Measurements from ENCODE around the gene TMEM145.

DNA sequence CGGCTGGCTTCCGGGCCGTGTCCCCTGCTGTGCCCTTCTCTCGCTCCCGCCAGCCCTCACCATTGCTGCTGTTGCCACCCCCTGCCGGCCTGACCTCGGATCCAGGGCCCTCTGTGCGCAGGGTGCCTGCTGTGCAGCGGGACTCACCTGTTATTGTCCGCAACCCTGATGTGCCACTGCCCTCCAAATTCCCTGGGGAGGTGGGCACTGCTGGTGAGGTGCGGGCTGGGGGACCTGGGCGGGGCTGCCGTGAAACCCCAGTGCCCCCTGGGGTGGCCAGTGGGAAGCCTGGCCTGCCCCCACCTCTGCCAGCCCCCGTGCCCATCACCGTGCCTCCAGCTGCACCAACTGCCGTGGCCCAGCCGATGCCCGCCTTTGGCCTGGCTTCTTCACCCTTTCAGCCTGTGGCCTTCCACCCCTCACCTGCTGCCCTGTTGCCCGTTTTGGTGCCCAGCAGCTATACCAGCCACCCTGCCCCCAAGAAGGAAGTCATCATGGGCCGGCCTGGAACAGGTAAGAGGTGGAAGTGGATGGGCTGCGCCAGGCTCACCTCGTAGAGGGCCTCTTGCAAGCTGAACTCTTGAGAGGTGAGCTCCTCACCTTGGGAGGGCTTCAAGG is 38.9 kb upstream of the TMEM145 start:
- TF ChIP-seq, protein P1, sequence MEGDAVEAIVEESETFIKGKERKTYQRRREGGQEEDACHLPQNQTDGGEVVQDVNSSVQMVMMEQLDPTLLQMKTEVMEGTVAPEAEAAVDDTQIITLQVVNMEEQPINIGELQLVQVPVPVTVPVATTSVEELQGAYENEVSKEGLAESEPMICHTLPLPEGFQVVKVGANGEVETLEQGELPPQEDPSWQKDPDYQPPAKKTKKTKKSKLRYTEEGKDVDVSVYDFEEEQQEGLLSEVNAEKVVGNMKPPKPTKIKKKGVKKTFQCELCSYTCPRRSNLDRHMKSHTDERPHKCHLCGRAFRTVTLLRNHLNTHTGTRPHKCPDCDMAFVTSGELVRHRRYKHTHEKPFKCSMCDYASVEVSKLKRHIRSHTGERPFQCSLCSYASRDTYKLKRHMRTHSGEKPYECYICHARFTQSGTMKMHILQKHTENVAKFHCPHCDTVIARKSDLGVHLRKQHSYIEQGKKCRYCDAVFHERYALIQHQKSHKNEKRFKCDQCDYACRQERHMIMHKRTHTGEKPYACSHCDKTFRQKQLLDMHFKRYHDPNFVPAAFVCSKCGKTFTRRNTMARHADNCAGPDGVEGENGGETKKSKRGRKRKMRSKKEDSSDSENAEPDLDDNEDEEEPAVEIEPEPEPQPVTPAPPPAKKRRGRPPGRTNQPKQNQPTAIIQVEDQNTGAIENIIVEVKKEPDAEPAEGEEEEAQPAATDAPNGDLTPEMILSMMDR (conservative IDR thresholded peaks at IDR 0.05 in 1 of 2, IDR thresholded peaks at IDR 0.05 in 1 of 2; ENCODE audit: low read depth in 1 of 2, low read length in 2 of 2) = no peak
- no peak for TF ChIP-seq EZH2 (IDR thresholded peaks at IDR 0.05; ENCODE audit: low read length, missing control alignments)

Measured in fibroblast of lung (primary cell).